Measurements from ENCODE around the gene HDGFL2. TPM values are rescaled to one million over a fixed set of nuclear protein-coding genes. Genes with fewer than 3 reads are reported as not detected.
A peak's percentile ranks its signal among the peaks of the same experiment; 100 is the strongest.

Gene HDGFL2
- polyA plus RNA-seq, 1 donor, result 58.8 TPM

DNA sequence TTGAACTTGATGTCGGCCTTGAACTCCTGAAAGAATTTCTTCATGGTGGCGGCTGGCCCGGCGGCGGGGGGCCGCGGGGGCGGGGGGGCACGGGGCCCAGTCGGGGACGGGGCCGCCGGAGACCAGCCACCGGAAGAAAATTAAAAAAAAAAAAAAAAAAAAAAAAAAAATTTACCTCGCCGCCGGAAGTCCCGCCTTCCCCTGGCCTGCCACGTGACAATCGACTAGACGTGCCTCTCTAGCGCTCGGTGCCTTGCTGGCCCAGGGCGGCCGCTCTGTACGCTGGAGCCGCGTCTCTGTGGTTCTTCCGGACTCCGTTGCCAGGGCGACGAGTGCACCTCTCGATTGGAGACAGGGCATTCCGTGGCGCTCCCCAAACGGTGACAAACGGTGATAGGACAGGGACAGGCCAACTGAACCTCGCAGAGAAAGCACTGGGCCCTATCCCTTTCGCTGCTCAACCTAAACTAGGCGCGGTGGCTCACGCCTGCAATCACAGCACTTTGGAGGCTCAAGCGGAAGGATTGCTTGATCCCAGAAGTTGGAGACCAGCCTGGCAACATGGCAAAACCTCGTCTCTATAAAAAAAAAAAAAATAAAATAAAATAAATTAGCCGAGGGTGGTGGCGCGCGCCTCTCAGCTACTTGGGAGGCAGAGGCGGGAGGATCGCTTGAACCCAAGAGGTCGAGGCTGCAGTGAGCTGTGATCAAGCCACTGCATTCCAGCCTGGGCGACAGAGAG, 14.3 kb upstream of the HDGFL2 start, which contains the start of gene UBXN6:
UBXN6 (minus strand) TSS at position 141 of the 742 bp plus-strand sequence; CDS start at position 44, 97 bp downstream.
- peak; percentile 96 for DNase-seq

GRCh38 chr19:4464815-4465581, 7.1 kb upstream of the HDGFL2 start:
- no peak for DNase-seq

DNA sequence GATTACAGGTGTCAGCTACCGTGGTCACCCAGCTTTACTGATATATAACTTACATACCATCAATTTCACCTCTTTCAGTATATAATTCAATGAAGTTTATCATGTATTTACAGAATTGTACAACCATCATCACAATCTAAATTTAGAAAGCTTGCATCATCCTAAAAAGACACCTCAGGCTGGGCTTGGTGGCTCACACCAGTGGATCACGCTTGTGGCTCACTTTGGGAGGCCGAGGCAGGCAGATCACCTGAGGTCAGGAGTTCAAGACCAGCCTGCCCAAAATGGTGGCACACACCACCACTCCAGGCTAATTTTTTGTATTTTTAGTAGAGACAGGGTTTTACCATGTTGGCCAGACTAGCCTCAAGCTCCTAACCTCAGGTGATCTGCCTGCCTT, 4.3 kb upstream of the HDGFL2 start:
- DNase-seq, result no peak

- DNase-seq, result peak; percentile 100
These were observed 509 bp upstream of the HDGFL2 start for GRCh38 chr19:4471403-4472173.

DNA sequence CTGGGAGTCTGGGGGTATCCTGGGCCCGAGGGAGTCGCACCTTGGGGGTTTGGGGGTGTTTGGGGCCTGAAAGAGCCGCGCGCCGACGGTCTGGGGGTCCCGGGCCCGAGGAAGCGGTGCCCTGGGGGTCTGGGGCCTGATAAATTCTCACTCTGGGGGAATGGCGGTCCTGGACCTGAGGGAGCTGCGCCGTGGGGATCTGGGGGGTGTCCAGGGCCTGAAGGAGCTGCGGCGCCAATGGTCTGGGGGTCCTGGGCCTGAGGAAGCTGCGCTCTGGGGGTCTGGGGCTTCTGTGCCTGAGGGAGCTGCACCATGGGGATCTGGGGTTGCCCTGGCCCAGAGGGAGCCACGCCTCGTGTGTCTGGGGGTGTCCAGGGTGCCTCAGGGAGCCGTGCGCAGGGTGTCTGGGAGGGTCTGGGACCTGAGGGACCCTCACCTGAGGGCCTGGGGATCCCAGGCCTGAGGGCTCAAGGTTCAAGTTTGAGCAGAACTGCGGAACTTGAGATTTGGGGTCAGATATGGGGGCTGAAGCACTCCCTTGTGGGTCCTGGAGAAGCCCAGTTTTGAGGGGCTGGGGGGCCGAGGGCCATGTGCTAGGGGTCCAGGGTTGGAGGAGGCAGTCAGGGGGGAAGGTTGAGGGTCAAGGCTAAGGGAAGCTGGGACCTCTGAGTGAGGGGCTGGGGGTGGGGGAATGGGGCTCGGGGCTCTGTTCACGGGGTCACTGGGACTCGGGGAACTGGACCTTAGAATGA, 1.1 kb downstream of the HDGFL2 start:
- DNase-seq, result no peak

- DNase-seq, result no peak
These were observed 1.8 kb downstream of the HDGFL2 start for GRCh38 chr19:4473763-4474513.

DNA sequence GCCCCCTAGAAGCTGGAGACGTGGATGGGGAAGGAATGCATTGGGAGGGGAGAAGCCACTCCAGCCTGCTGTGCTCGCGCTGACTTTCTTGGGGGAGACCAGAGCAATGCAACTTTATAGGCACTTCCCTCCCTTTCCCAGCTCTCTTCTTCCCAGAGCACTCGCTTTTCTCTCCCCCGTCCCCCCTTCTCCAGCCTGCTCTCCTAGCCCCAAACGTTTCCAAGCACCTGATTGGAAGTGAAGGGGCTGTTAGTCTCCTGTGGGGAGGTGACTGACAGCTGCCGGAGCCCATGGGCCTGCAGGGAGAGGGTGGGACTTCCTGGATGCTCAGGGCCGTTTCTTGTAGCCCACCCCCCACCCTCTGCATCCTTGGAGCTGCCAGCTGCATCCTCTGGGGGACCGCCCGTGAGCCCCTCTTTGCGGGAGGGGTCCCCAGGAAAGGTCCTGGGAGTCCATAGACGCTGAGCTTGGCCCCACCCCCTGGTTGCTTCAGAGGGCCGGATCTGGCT, 2.5 kb downstream of the HDGFL2 start:
- DNase-seq, result peak; percentile 52

DNA sequence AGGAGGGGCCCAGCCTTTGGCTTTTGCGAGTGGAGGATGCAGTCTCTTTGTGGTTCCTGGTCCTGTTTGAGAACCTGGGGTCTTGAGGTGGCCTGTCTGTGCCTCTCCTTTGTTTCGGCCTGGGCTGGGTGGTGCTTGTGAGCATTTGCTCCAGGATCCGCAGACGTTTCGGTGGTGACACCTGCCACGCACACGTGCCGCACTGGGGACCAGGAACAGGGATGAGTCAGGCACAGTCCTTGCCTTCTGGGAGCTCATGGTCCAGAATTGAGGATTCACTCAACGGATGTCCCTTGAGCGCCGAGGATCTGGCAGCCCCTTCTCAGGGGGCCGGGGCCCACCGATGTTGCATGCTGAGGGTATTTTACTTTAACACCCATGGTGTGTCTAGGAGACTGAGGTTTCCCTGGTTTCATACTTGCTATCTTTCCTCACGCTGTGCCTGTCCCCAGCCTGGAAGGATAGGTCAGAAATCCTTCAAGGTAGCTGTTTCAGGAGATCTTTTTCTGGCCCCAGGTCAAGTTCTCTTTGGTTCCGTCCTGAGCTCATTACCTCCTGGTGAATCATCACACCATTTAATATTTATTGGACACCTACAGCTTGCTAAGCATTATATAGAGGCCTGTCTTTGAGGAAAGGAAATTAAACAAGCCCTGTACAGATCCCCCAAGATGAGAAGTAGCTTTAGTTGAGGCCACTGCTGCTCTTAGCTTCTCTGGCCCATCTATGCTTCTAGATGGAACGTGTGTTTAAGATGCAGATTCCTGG, 5.1 kb downstream of the HDGFL2 start:
- DNase-seq, result no peak

DNA sequence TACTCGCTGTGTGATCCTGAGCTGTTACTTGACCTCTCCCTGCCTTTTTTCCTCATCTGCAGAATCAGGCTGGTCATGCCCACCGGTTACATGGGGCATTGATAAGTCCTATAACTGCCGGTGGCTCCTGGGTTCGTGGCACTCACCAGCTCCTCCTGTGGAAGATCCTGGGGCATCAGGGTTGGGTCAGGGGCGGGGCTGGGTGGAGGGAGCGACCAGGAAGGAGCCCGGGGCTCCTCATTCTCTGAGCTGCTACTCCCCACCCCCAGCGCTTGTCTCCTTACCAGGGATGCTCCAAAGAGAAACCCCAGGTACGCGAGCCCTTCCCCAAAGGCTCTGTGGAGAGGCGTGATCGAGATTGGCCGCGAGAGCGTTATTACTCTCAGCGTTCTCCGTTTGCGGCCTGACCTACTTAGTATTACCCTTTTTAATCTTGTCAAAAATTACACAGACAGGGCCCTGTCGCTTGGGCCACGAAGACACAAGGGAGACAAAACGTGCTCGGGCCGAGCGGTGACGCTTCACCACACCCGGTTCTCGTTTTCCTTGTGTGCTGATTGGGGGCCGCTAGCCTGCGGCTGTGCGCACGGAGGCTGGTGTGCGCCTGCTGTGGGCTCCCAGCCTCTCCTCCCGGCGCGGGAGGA, 10.7 kb downstream of the HDGFL2 start:
- no peak for DNase-seq

DNA sequence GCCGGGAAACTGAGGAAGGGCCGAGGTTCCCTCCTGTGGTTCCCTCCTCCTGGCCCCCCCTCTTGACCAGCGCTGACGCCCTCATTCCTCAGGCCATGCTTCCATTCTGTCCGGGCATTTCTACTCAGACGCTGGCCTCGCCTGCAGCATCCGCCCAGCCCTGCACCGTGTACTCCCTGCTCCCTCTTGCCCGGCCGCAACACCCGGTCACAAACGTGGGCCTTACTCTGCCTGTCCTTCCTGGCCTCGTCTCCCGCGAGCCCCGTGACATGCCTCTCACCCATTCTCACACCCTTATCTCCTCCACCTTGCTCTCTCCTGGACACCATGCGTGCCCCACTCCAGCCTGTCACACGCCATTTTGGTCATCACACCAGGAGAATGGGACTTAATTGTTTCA, 11.3 kb downstream of the HDGFL2 start:
- no peak for DNase-seq

DNA sequence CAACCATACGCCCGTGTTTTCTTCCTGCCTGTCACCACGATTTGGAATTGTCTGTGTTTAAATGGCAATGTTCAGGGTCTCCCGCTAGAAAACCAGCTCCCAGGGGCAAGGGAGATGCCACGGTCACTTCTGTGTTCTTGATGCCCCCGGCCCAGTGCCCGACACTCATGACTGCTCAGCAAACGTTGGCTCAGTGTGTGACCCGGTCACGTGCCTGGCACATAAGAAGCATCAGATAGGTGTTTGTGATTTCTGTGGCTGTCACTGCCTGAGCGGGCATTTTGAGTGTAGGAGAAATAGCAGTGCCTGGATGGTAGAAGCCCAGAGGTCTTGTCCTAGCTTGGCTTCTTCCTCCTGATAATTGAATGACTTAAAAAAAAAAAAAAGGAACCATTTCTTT, 15.5 kb downstream of the HDGFL2 start:
- no peak for DNase-seq

- no peak for DNase-seq
These were observed 16.4 kb downstream of the HDGFL2 start for GRCh38 chr19:4488496-4488895.

DNA sequence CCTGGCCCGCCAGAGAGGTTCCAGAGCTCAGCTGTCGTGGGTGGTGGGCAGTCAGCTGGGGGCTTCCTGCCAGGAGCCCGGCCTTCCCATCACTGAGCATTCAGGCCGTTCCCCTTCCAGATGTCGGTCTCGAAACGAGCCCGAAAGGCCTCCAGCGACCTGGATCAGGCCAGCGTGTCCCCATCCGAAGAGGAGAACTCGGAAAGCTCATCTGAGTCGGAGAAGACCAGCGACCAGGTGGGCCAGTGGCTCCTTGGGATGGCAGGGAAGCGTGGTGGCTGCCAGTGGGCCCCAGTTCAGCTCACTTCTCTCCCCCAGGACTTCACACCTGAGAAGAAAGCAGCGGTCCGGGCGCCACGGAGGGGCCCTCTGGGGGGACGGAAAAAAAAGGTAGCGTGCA, 19.3 kb downstream of the HDGFL2 start:
- no peak for DNase-seq

- DNase-seq, result no peak
These were observed 20.4 kb downstream of the HDGFL2 start for GRCh38 chr19:4492337-4493103.

GRCh38 chr19:4493104-4493928, 21.2 kb downstream of the HDGFL2 start:
- DNase-seq, result no peak

GRCh38 chr19:4493929-4494690, 22.0 kb downstream of the HDGFL2 start:
- DNase-seq, result no peak

DNA sequence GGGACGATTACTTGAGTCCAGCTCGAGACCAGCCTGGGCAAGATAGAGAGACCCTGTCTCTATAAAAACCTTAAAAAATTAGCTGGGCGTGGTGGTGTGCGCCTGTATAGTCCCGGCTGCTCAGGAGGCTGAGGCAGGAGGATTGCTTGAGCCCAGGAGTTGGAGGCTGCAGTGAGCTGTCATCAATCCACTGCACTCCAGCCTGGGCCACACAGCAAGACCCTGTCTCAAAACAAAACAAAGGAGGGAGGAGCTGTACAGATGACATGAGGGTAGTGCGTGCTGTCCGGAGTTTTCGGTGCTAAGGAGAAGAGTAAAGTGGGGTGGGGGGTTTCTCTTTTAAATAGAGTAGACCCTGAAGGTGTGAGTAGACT, 22.6 kb downstream of the HDGFL2 start:
- no peak for DNase-seq
